H1 (cell line): ENCODE data around the gene LRBA. TPM values are rescaled to one million over a fixed set of nuclear protein-coding genes. Genes with fewer than 3 reads are reported as not detected.

Experiments used
- CTCF ChIA-PET: fragments of 300-600 bp; sonication (Branson Sonifier 250); formaldehyde crosslinking; loops from one replicate; lab custom pipeline; 2021; ENCODE audit not compliant: partially characterized antibody; lab: Charles Lee
- POLR2A ChIA-PET: fragments of 300-600 bp; sonication (Branson Sonifier 250); formaldehyde crosslinking; loops from one replicate; lab custom pipeline; 2021; ENCODE audit warnings: inconsistent platforms; ENCODE audit not compliant: partially characterized antibody; lab: Charles Lee
- DNase-seq, 2 experiments: peaks; one replicate each; pipeline versions ENCODE4 v3.0.0 to v3.0.0-alpha.2; 2010 to 2022; ENCODE audit warnings: low spot score in 2 of 2, low read depth in 1 of 2, mixed read lengths in 1 of 2
- FAIRE-seq: peaks from 2 replicates; lab custom pipeline; 2011; peaks lifted over from hg19 to GRCh38; lab: Jason Lieb, UNC
- H2AFZ ChIP-seq: 2 replicates; pipeline ENCODE4 v1.8.1; 2012; ENCODE audit warnings: low read length, inconsistent platforms
- H2AK5ac ChIP-seq: 2 replicates; pipeline ENCODE4 v1.6.1; 2013; ENCODE audit warnings: low read depth, low read length
- H2BK120ac ChIP-seq: replicated peaks from 2 replicates; pipeline ENCODE3; 2013; ENCODE audit warnings: low read depth, low read length, inconsistent platforms
- H2BK12ac ChIP-seq: 2 replicates; pipeline ENCODE4 v1.6.1; 2013; ENCODE audit warnings: low read depth, low read length
- H2BK15ac ChIP-seq: 2 replicates; pipeline ENCODE4 v1.6.1; 2013; ENCODE audit warnings: low read length
- H2BK20ac ChIP-seq: 2 replicates; pipeline ENCODE4 v1.6.1; 2013; ENCODE audit warnings: low read length
- H2BK5ac ChIP-seq: 2 replicates; pipeline ENCODE4 v1.6.1; 2013; ENCODE audit warnings: low read depth, low read length
- H3K14ac ChIP-seq: 2 replicates; pipeline ENCODE4 v1.6.1; 2013; ENCODE audit warnings: inconsistent platforms; ENCODE audit not compliant: insufficient read length
- H3K18ac ChIP-seq: 2 replicates; pipeline ENCODE4 v1.6.1; 2013; ENCODE audit warnings: low read length; ENCODE audit errors: extremely low read depth
- H3K23ac ChIP-seq: 2 replicates; pipeline ENCODE4 v1.6.1; 2013; ENCODE audit warnings: inconsistent platforms; ENCODE audit not compliant: insufficient read length
- H3K23me2 ChIP-seq: 2 replicates; pipeline ENCODE4 v1.6.1; 2013; ENCODE audit warnings: low read depth, low read length
- H3K27ac ChIP-seq: 2 replicates; pipeline ENCODE4 v1.6.1; 2011; ENCODE audit warnings: low read depth, low read length, inconsistent platforms
- H3K27me3 ChIP-seq, 4 experiments: replicated peaks in 1 of 4; 1 replicate in 1 of 4; 2 replicates in 3 of 4; pipeline versions ENCODE4 v1.6.1 to v1.8.1; 2011 to 2013; ENCODE audit warnings: low read length in 3 of 4, mild to moderate bottlenecking in 3 of 4, inconsistent platforms in 2 of 4, mixed read lengths in 2 of 4, moderate library complexity in 1 of 4; ENCODE audit not compliant: control insufficient read depth in 3 of 4, insufficient read depth in 3 of 4; ENCODE audit errors: extremely low read depth in 1 of 4
- H3K36me3 ChIP-seq, 4 experiments: 2 replicates each; pipeline versions ENCODE4 v1.6.1 to v1.8.1; 2011 to 2013; ENCODE audit warnings: mild to moderate bottlenecking in 4 of 4, low read length in 3 of 4, moderate library complexity in 2 of 4, control low read depth in 1 of 4, inconsistent platforms in 1 of 4; ENCODE audit not compliant: insufficient read depth in 4 of 4, control insufficient read depth in 2 of 4
- H3K4ac ChIP-seq: replicated peaks from 2 replicates; pipeline ENCODE3; 2013; ENCODE audit warnings: low read length, low read depth, mixed read lengths, inconsistent platforms; ENCODE audit not compliant: insufficient read length
- H3K4me1 ChIP-seq, 4 experiments: replicated peaks in 1 of 4; 1 replicate in 1 of 4; 2 replicates in 3 of 4; pipeline versions ENCODE4 v1.6.1 to v1.8.1; 2011 to 2013; ENCODE audit warnings: low read length in 3 of 4, inconsistent platforms in 2 of 4, mixed read lengths in 1 of 4; ENCODE audit not compliant: insufficient read depth in 4 of 4, control insufficient read depth in 3 of 4
- H3K4me2 ChIP-seq, 2 experiments: 2 replicates each; pipeline versions ENCODE4 v1.6.1 to v1.8.1; 2011 to 2013; ENCODE audit warnings: low read depth in 2 of 2, low read length in 2 of 2, control low read depth in 1 of 2, inconsistent platforms in 1 of 2, mild to moderate bottlenecking in 1 of 2; ENCODE audit not compliant: insufficient read depth in 1 of 2
- H3K4me3 ChIP-seq, 4 experiments: fragments of 200-600, 300-600 bp in 1 of 4; sonication (generic), shearing (Covaris generic), sonication (Bioruptor Twin) in 1 of 4; 2 replicates each; pipeline versions ENCODE4 v1.5.1 to v1.8.1; 2011 to 2016; ENCODE audit warnings: low read length in 4 of 4, low read depth in 3 of 4, control low read depth in 2 of 4, inconsistent platforms in 2 of 4, mild to moderate bottlenecking in 2 of 4, mixed read lengths in 1 of 4, moderate library complexity in 1 of 4; ENCODE audit not compliant: insufficient read depth in 2 of 4; ENCODE audit errors: extremely low read depth in 1 of 4
- H3K56ac ChIP-seq: replicated peaks from 2 replicates; pipeline ENCODE3; 2013; ENCODE audit warnings: low read depth, mild to moderate bottlenecking, mixed read lengths, low read length, inconsistent platforms; ENCODE audit not compliant: insufficient read length
- H3K79me1 ChIP-seq: 2 replicates; pipeline ENCODE4 v1.6.1; 2013; ENCODE audit warnings: low read depth, low read length, control low read depth
- H3K79me2 ChIP-seq, 2 experiments: 2 replicates each; pipeline versions ENCODE4 v1.6.1 to v1.8.1; 2012 to 2013; ENCODE audit warnings: low read length in 2 of 2, mild to moderate bottlenecking in 2 of 2, inconsistent platforms in 1 of 2; ENCODE audit not compliant: insufficient read depth in 2 of 2, control insufficient read depth in 1 of 2
- H3K9ac ChIP-seq, 4 experiments: replicated peaks in 1 of 4; 1 replicate in 1 of 4; 2 replicates in 3 of 4; pipeline versions ENCODE4 v1.6.1 to v1.8.1; 2011 to 2013; ENCODE audit warnings: low read depth in 3 of 4, low read length in 3 of 4, control low read depth in 2 of 4, mild to moderate bottlenecking in 2 of 4, moderate library complexity in 2 of 4, inconsistent platforms in 1 of 4; ENCODE audit errors: extremely low read depth in 1 of 4
- H3K9me3 ChIP-seq, 2 experiments: 2 replicates each; pipeline versions ENCODE4 v1.6.1 to v1.8.1; 2012 to 2013; ENCODE audit warnings: mild to moderate bottlenecking in 2 of 2, moderate library complexity in 2 of 2, control low read depth in 1 of 2, inconsistent platforms in 1 of 2, low read depth in 1 of 2, low read length in 1 of 2, mixed read lengths in 1 of 2; ENCODE audit not compliant: insufficient read depth in 2 of 2
- H4K20me1 ChIP-seq, 2 experiments: replicated peaks in 1 of 2; 2 replicates each; pipeline versions ENCODE3 to v1.8.1; 2011 to 2013; ENCODE audit warnings: inconsistent platforms in 2 of 2, low read length in 2 of 2, mild to moderate bottlenecking in 1 of 2; ENCODE audit not compliant: insufficient read depth in 2 of 2, control insufficient read depth in 1 of 2
- H4K5ac ChIP-seq: 2 replicates; pipeline ENCODE4 v1.6.1; 2013; ENCODE audit warnings: low read length, low read depth, mixed read lengths, inconsistent platforms; ENCODE audit not compliant: insufficient read length
- H4K8ac ChIP-seq: 2 replicates; pipeline ENCODE4 v1.8.0; 2013; ENCODE audit warnings: mild to moderate bottlenecking, moderate library complexity, low read length, inconsistent platforms; ENCODE audit not compliant: insufficient read depth; ENCODE audit errors: extremely low read depth
- H4K91ac ChIP-seq: replicated peaks from 2 replicates; pipeline ENCODE3; 2013; ENCODE audit warnings: low read length, mixed read lengths, inconsistent platforms; ENCODE audit not compliant: insufficient read length
- CHD2 ChIP-seq: IDR thresholded peaks from 2 replicates; pipeline ENCODE4 v1.6.1; 2012; ENCODE audit warnings: low read length, improper control_type of control experiment
- SP1 ChIP-seq: IDR thresholded peaks from 2 replicates; pipeline ENCODE4 v1.6.1; 2011; ENCODE audit warnings: low read depth, low read length
- YY1 ChIP-seq: IDR thresholded peaks from 2 replicates; pipeline ENCODE4 v1.6.1; 2011; ENCODE audit warnings: low read depth, mild to moderate bottlenecking, low read length
- WGBS, 2 experiments: shearing (Covaris generic) in 1 of 2; methylation state at CpG; one replicate each; pipeline versions ENCODE4 v1.1.6 to v1.1.7; 2013 to 2015; ENCODE audit warnings: low lambda C conversion rate in 2 of 2, mixed read lengths in 2 of 2, inconsistent platforms in 1 of 2, low coverage in 1 of 2, missing lambda C conversion rate in 1 of 2; ENCODE audit not compliant: insufficient replicate concordance in 2 of 2, insufficient coverage in 1 of 2, insufficient read length in 1 of 2; ENCODE audit errors: extremely low coverage in 1 of 2, missing lambda C conversion rate in 1 of 2; 5-methylcytosine and 5-hydroxymethylcytosine counted together
- polyA plus RNA-seq, 7 experiments: library from polyadenylated mRNA; depleted of rRNA in 3 of 7; stranded (reverse) in 5 of 7; unstranded in 2 of 7; fragments of >200 nt in 5 of 7; fragments of 200-250 nt in 2 of 7; gene quantifications; 1 replicate in 5 of 7; 2 replicates in 1 of 7; 4 replicates in 1 of 7; pipeline versions ENCODE4 v1.2.1 to v1.2.3, GENCODE V29; 2011 to 2013; ENCODE audit warnings: missing spikeins in 2 of 7, mixed read lengths in 2 of 7
- total RNA-seq: library from RNA; stranded (reverse); fragmentation: NEBNext Ultra II Directional; extraction: Animal tissue kit (Norgen Biotek cat#: 25700); gene quantifications from 2 replicates; pipeline ENCODE4 v1.2.1, GENCODE V29; 2021

Gene LRBA
- total and polyA plus RNA-seq, 2 of the 8 experiments (the other 6 are each of a cell fraction or from before 2014, with no cell fraction given), result 54.6 to 83.2 TPM

GRCh38 chr4:150988238-150988637, 26.8 kb downstream of the LRBA start:
- no peak overlapping the region for H2BK15ac ChIP-seq
- POLR2A ChIA-PET, result no interaction called here

More at GRCh38 chr4:150988238-150988637, 26.8 kb downstream of the LRBA start:
- H4K5ac ChIP-seq, result no peak overlapping the region
- no peak overlapping the region for H3K18ac ChIP-seq
- H2BK120ac ChIP-seq, result no peak overlapping the region
- no peak overlapping the region for H2BK20ac ChIP-seq
- FAIRE-seq, result no peak
- H3K9me3 ChIP-seq, result no peaks in the 10 kb centered on the region
- H3K27me3 ChIP-seq, result no peaks in the 10 kb centered on the region
- H4K20me1 ChIP-seq, result peaks cover 3% of the 10 kb centered on the region in 2 experiments
- H3K79me1 ChIP-seq, result peaks cover under 1% of the 10 kb centered on the region; the same call in 1 of the 2 replicates
- no peak overlapping the region for H2BK5ac ChIP-seq
- no peak overlapping the region for H2BK12ac ChIP-seq
- TF ChIP-seq YY1 (no peak), CHD2 (no peak), SP1 (no peak)
- no peak overlapping the region for H3K4me3 ChIP-seq
- no peaks in the 10 kb centered on the region; a peak in 1 of 8 replicates for H3K36me3 ChIP-seq
- 94% methylated on average over 2 of the region's 2 CpGs; no CpG with 5 or more reads in 1 of the 2 experiments for WGBS, 2 experiments
- H3K79me2 ChIP-seq, result peaks cover 6 to 83% of the 10 kb centered on the region in 2 experiments; a peak in 3 of 4 replicates
- CTCF ChIA-PET, result interaction anchor here (1.0 kb wide), 1 partner anchor 10 kb away, joined by 3 read pairs; no protein-coding TSS in a partner anchor
- H3K56ac ChIP-seq, result no peak overlapping the region
- H2AK5ac ChIP-seq, result no peak overlapping the region
- no peaks in the 10 kb centered on the region for H3K4me1 ChIP-seq
- no peak overlapping the region for H3K27ac ChIP-seq
- no peak overlapping the region for H3K4ac ChIP-seq
- H4K8ac ChIP-seq, result no peak overlapping the region
- no peak overlapping the region for H3K14ac ChIP-seq
- no peak for DNase-seq
- no peaks in the 10 kb centered on the region for H3K23me2 ChIP-seq
- H3K4me2 ChIP-seq, result no peak overlapping the region
- H4K91ac ChIP-seq, result no peak overlapping the region
- no peak overlapping the region for H2AFZ ChIP-seq
- no peak overlapping the region for H3K23ac ChIP-seq
- H3K9ac ChIP-seq, result no peak overlapping the region
